ENCODE measurements around the gene DTNBP1.

The DTNBP1 gene

DNA sequence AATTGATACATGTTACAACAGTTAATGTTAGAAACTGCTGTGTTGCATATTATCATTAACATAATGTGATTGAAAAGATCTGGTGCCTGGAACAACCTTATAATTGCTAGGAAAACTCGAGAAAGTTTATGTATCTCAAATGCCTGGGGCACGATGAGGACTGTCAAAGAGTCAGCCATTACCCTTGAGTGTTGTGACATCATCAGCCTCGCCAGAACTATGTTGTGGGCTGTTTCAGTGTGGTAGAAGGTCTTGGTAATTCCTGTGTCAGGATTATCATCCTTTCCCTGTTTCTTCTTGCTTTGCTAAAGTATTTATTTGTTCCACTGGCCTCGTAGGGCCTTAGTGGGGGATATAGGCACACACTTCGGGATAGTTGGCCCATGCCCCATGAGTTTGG lies 185.1 kb downstream of the DTNBP1 start:
- no peak for DNase-seq (ENCODE audit: low read depth, low spot score)
- Histone ChIP-seq H3K4me3 (ENCODE audit: insufficient read length, low read depth) (no peak overlapping the region), H3K27me3 (ENCODE audit: insufficient read depth, insufficient read length) (no peaks in the 10 kb centered on the region), H3K9me3 (ENCODE audit: insufficient read depth, low read length) (no peaks in the 10 kb centered on the region), H3K36me3 (ENCODE audit: insufficient read depth, insufficient read length, low read length) (peaks cover 18% of the 10 kb centered on the region), H3K4me1 (ENCODE audit: insufficient read depth, insufficient read length) (no peaks in the 10 kb centered on the region), H3K9ac (ENCODE audit: insufficient read length, low read depth) (no peak overlapping the region)
- TF ChIP-seq ZNF274 (IDR thresholded peaks at IDR 0.05; ENCODE audit: low read depth, low read length) = no peak
- no peak for TF ChIP-seq YY1 (IDR thresholded peaks at IDR 0.05; ENCODE audit: insufficient read depth, insufficient read length)
- no peak for TF ChIP-seq SUZ12 (IDR thresholded peaks at IDR 0.05; ENCODE audit: extremely low read depth, insufficient read depth, insufficient read length)

DNA sequence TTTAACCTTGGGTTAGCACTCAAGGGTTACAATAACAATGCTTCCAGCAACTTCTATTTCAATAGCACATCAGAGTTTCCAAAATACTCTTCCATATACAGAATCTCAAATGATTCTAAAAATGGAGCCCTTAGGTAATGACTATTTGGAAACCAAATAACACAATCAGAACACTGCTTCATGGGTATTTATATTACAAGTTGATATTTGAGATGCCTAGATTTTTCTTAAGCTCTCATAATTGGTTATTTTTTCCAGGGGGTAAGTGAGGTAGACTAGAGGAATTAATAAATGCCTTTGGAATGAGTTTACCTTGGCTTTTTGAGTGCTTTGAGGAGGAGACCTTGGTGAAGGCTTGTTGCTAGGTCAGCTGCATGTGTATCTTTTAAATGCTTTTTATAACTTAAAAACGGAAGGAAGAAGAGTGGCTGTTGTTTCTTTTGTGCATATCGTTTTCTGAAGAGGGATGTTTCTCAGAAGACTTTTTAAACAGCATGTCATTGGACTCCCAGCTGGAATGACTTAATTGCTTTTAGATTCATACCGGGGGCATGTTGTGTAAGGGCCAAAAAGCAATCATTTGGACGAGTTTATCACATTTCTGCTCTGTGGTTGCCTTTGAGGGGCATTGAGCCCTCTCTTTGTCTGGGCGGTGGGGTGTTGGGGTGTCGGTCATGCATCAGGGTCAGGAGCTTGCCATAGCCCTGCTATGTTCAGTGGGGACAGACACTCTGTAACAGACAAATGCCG lies 186.0 kb downstream of the DTNBP1 start:
- peaks cover 18% of the 10 kb centered on the region for H3K36me3 ChIP-seq (ENCODE audit: insufficient read depth, insufficient read length, low read length)
- H3K4me1 ChIP-seq (ENCODE audit: insufficient read depth, insufficient read length) = no peaks in the 10 kb centered on the region
- H3K4me3 ChIP-seq (ENCODE audit: insufficient read length, low read depth) = no peak overlapping the region
- H3K9me3 ChIP-seq (ENCODE audit: insufficient read depth, low read length) = no peaks in the 10 kb centered on the region
- no peak for TF ChIP-seq ZNF274 (IDR thresholded peaks at IDR 0.05; ENCODE audit: low read depth, low read length)
- no peak for TF ChIP-seq SUZ12 (IDR thresholded peaks at IDR 0.05; ENCODE audit: extremely low read depth, insufficient read depth, insufficient read length)
- TF ChIP-seq YY1 (IDR thresholded peaks at IDR 0.05; ENCODE audit: insufficient read depth, insufficient read length) = no peak
- no peak for DNase-seq (ENCODE audit: low read depth, low spot score)
- no peak overlapping the region for H3K9ac ChIP-seq (ENCODE audit: insufficient read length, low read depth)
- H3K27me3 ChIP-seq (ENCODE audit: insufficient read depth, insufficient read length) = no peaks in the 10 kb centered on the region

GRCh38 chr6:15475872-15476271 lies 187.0 kb downstream of the DTNBP1 start:
- TF ChIP-seq SUZ12 (IDR thresholded peaks at IDR 0.05; ENCODE audit: extremely low read depth, insufficient read depth, insufficient read length) (no peak), YY1 (IDR thresholded peaks at IDR 0.05; ENCODE audit: insufficient read depth, insufficient read length) (no peak), ZNF274 (IDR thresholded peaks at IDR 0.05; ENCODE audit: low read depth, low read length) (no peak)
- Histone ChIP-seq H3K27me3 (ENCODE audit: insufficient read depth, insufficient read length) (no peaks in the 10 kb centered on the region), H3K4me1 (ENCODE audit: insufficient read depth, insufficient read length) (no peaks in the 10 kb centered on the region), H3K9me3 (ENCODE audit: insufficient read depth, low read length) (no peaks in the 10 kb centered on the region), H3K36me3 (ENCODE audit: insufficient read depth, insufficient read length, low read length) (peaks cover 18% of the 10 kb centered on the region), H3K9ac (ENCODE audit: insufficient read length, low read depth) (no peak overlapping the region), H3K4me3 (ENCODE audit: insufficient read length, low read depth) (no peak overlapping the region)
- no peak for DNase-seq (ENCODE audit: low read depth, low spot score)

DNA sequence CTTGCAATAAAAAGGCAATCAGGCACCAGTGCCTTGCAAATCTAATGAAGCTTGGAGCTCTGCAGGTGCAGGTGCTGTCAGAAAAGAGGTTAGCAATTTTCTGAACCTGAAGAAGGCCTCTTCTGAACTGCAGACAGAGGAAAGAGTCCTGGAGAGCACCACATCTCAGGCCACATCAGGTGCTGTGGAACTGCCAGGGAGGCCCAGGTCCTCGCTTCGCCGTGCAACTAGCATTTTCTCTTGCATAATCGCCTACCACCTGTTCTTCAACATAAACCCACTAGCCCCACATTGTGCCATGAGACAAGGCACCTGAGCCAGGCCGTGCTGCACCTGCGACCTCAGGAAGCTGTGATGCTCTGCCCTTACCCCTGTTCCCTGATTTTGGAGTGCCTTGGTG lies 187.6 kb downstream of the DTNBP1 start:
- Histone ChIP-seq H3K36me3 (ENCODE audit: insufficient read depth, insufficient read length, low read length) (peaks cover 19% of the 10 kb centered on the region), H3K4me3 (ENCODE audit: insufficient read length, low read depth) (no peak overlapping the region), H3K9ac (ENCODE audit: insufficient read length, low read depth) (no peak overlapping the region), H3K4me1 (ENCODE audit: insufficient read depth, insufficient read length) (no peaks in the 10 kb centered on the region), H3K27me3 (ENCODE audit: insufficient read depth, insufficient read length) (no peaks in the 10 kb centered on the region), H3K9me3 (ENCODE audit: insufficient read depth, low read length) (no peaks in the 10 kb centered on the region)
- TF ChIP-seq ZNF274 (IDR thresholded peaks at IDR 0.05; ENCODE audit: low read depth, low read length) (no peak), YY1 (IDR thresholded peaks at IDR 0.05; ENCODE audit: insufficient read depth, insufficient read length) (no peak), SUZ12 (IDR thresholded peaks at IDR 0.05; ENCODE audit: extremely low read depth, insufficient read depth, insufficient read length) (no peak)
- no peak for DNase-seq (ENCODE audit: low read depth, low spot score)

DNA sequence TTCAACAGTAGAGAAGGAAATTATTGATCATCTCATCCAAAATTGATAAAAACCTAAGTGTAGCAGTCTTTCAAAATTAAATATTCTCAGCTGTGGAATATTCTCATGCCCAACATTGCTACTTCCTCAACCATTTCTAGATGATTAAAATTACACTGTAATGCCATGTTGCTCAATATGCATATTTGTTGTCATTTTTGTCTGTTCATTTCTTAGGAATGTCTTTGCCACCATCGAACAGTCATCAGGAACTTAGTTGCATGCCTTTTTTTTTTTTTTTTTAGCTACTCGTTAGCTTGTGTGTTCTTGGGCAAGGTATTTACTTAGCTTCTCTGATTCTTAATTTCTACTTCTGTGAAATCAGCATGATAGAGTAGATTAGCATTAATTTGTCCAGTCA lies 188.6 kb downstream of the DTNBP1 start:
- Histone ChIP-seq H3K4me3 (ENCODE audit: insufficient read length, low read depth) (no peak overlapping the region), H3K27me3 (ENCODE audit: insufficient read depth, insufficient read length) (no peaks in the 10 kb centered on the region), H3K9me3 (ENCODE audit: insufficient read depth, low read length) (no peaks in the 10 kb centered on the region), H3K36me3 (ENCODE audit: insufficient read depth, insufficient read length, low read length) (peaks cover 25% of the 10 kb centered on the region), H3K9ac (ENCODE audit: insufficient read length, low read depth) (no peak overlapping the region), H3K4me1 (ENCODE audit: insufficient read depth, insufficient read length) (no peaks in the 10 kb centered on the region)
- DNase-seq (ENCODE audit: low read depth, low spot score) = no peak
- TF ChIP-seq SUZ12 (IDR thresholded peaks at IDR 0.05; ENCODE audit: extremely low read depth, insufficient read depth, insufficient read length) = no peak
- no peak for TF ChIP-seq YY1 (IDR thresholded peaks at IDR 0.05; ENCODE audit: insufficient read depth, insufficient read length)
- TF ChIP-seq ZNF274 (IDR thresholded peaks at IDR 0.05; ENCODE audit: low read depth, low read length) = no peak

DNA sequence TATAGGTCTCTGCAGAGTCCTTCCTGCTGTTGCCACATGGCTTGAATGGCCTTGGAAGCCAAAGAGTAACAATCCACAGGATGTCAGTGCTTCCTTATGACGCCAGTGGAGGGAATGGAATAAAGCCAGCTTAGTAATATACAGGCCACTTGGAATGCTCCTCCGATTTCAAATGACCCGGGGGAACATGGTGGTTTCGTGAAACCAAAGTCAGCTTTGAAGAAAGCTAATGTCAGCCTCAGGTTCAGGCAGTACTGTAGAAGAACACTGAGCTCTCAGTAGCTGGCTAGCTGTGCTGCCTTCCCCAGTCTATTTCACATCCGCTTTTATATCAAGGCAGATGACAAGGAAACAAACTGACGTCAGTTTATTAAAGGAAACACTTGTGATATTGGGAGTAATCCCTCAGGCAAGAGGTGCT lies 189.1 kb downstream of the DTNBP1 start:
- no peak overlapping the region for H3K4me3 ChIP-seq (ENCODE audit: insufficient read length, low read depth)
- H3K9ac ChIP-seq (ENCODE audit: insufficient read length, low read depth) = no peak overlapping the region
- H3K4me1 ChIP-seq (ENCODE audit: insufficient read depth, insufficient read length) = no peaks in the 10 kb centered on the region
- peaks cover 27% of the 10 kb centered on the region for H3K36me3 ChIP-seq (ENCODE audit: insufficient read depth, insufficient read length, low read length)
- no peak for DNase-seq (ENCODE audit: low read depth, low spot score)
- TF ChIP-seq YY1 (IDR thresholded peaks at IDR 0.05; ENCODE audit: insufficient read depth, insufficient read length) (no peak), ZNF274 (IDR thresholded peaks at IDR 0.05; ENCODE audit: low read depth, low read length) (no peak), SUZ12 (IDR thresholded peaks at IDR 0.05; ENCODE audit: extremely low read depth, insufficient read depth, insufficient read length) (no peak)
- H3K27me3 ChIP-seq (ENCODE audit: insufficient read depth, insufficient read length) = no peaks in the 10 kb centered on the region
- no peaks in the 10 kb centered on the region for H3K9me3 ChIP-seq (ENCODE audit: insufficient read depth, low read length)

DNA sequence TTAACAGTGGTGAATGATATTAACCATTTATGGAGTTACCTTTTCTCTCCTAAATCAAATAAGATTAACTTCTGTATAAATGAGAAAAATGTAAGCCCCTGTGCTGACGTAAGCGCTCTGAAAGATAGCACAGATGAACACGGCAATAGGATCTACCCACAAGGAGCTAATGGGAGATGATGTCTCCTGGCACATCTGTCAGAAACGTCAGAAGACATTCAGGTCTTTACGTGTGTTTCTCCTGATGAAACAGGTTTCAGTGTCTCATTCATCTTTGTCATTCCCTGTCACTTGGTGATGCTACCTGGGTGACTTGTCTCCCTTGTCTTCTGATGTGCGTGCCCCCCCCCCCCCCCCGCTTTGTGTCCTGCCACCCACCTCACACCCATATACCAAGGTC lies 189.7 kb downstream of the DTNBP1 start:
- H3K9ac ChIP-seq (ENCODE audit: insufficient read length, low read depth) = no peak overlapping the region
- H3K9me3 ChIP-seq (ENCODE audit: insufficient read depth, low read length) = no peaks in the 10 kb centered on the region
- H3K4me1 ChIP-seq (ENCODE audit: insufficient read depth, insufficient read length) = no peaks in the 10 kb centered on the region
- H3K4me3 ChIP-seq (ENCODE audit: insufficient read length, low read depth) = no peak overlapping the region
- no peak for DNase-seq (ENCODE audit: low read depth, low spot score)
- H3K27me3 ChIP-seq (ENCODE audit: insufficient read depth, insufficient read length) = no peaks in the 10 kb centered on the region
- H3K36me3 ChIP-seq (ENCODE audit: insufficient read depth, insufficient read length, low read length) = peaks cover 32% of the 10 kb centered on the region
- TF ChIP-seq YY1 (IDR thresholded peaks at IDR 0.05; ENCODE audit: insufficient read depth, insufficient read length) (no peak), ZNF274 (IDR thresholded peaks at IDR 0.05; ENCODE audit: low read depth, low read length) (no peak), SUZ12 (IDR thresholded peaks at IDR 0.05; ENCODE audit: extremely low read depth, insufficient read depth, insufficient read length) (no peak)

Measured in NT2/D1 (cell line).